Anterior cingulate cortex (tissue), 58 donors: Measurements from ENCODE around the gene OR1D2.
"Not testable (repeated sequence)": the region's sequence is repeated elsewhere in the genome, so short reads cannot be mapped to it uniquely, and the experiment has no call there.

Source experiments
- DNase-seq, 58 donors: peaks; one replicate each; lab custom pipeline; 2025; lab: John Stamatoyannopoulos, UW

Gene OR1D2, protein sequence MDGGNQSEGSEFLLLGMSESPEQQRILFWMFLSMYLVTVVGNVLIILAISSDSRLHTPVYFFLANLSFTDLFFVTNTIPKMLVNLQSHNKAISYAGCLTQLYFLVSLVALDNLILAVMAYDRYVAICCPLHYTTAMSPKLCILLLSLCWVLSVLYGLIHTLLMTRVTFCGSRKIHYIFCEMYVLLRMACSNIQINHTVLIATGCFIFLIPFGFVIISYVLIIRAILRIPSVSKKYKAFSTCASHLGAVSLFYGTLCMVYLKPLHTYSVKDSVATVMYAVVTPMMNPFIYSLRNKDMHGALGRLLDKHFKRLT

DNA sequence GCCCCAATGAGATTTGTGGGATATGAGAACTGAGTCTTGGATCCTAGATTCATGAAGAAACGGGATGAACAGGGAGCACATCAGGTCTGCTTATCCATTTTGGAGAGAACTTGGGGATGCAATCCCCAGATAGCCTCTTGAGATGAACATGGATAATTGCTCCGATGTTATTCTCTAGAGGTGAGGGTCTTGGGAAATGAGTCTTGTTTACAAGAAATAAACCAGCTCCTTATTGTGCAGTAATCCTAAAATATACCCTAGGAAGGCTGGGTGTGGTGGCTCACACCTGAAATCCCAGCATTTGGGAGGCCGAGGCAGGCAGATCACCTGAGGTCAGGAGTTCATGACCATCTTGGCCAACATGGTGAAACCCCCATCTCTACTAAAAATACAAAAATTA is at the start of gene OR1D2:
Gene OR1D2, minus strand, starts transcription at position 101 of the 400 bp plus-strand sequence. CDS start 11,426 bp downstream, outside the sequence.
- DNase-seq, result no peak

DNA sequence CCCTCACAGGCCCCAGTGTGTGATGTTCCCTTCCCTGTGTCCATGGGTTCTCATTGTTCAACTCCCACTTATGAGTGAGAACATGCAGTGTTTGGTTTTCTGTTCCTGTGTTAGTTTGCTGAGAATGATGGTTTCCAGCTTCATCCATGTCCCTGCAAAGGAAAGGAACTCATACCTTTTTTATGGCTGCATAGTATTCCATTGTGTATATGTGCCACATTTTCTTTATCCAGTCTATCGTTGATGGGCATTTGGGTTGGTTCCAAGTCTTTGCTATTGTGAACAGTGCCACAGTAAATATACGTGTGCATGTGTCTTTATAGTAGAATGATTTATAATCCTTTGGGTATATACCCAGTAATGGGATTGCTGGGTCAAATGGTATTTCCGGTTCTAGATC is 33.3 kb upstream of the OR1D2 start:
- not testable (repeated sequence) for DNase-seq

DNA sequence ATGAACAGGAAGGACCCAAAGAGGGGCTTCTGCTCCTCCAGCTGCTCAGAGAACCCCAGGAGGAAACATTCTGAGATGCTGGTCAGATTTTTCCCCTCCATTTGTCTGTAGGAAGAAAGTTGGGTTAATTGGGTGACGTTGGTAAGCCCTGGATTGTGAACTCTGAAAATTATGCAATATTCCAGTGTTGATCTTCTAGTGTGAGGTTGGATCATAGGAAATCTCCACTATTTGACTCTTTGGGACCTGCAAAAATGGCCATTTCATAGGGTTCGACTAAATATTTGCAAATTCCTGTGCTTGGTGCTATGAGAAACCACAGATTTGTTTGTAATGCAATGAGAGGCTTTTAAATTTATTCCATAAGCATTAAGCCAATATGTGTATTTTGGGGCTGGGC is 23.2 kb upstream of the OR1D2 start, which contains the start of gene OR1G1:
Gene OR1G1, minus strand, starts transcription at position 101 of the 400 bp plus-strand sequence. Its CDS starts 0 bp downstream, at position 101.
- no peak for DNase-seq

DNA sequence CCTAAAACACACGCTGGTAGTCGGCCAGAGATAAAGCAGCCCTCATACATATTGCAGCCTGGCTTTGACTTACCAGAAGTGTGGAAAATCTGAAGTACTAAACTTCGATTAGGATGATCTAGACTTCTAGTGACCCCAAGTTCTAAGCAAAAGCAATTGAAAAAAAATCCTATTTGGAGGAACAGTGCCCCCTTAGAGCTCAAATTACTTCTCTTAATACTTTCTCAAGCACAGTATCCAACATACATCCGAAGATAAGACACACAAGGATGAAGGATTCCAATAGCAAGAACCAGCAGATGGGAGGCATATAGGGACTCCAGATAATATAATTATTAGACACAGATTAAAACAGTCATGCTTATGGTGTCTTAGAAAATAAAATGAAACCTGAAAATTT is 30.4 kb downstream of the OR1D2 start:
- DNase-seq, result not testable (repeated sequence)

DNA sequence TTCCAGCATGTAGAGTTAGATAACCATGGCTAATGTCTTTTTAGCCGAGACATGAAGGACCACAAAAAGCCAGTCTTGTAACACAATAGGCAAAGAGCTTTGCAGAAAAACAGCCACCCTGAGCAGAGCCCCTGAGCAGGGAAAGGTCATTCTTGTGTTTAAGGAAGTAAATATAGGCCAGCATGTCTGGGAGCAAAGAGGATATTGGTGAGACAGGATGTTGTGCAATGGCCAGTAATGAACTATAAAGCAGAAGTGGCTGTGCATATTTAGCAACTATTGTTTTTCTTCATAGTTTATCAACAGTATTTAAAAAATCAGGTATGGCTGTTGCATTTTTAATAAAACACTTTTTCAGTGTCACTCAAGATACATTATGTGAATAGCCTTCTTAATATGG is 39.0 kb downstream of the OR1D2 start:
- peak in 3 of 58 donors; percentile 2 to 17 (median 11) for DNase-seq

DNA sequence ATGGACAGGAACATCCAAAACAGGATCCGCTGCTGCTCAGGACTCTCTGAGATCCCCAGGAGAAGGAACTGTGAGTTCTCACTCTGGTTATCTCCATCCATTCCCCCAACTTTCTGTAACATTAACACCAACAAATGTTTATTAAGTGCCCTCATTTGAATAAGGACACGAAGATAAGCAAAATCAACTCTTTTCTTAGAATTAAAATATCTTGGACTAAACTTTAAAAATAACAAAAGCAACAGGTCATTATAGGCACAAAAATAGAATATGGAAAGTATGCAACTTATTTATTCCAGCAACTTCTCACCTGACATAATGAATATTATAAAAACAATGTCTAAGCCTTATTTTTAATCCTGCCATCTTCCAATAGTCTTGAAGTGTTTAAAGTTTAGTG is 40.7 kb downstream of the OR1D2 start, which contains the start of gene OR1D5:
Gene OR1D5, minus strand, starts transcription at position 101 of the 400 bp plus-strand sequence. Its CDS starts 0 bp downstream, at position 101.
- not testable (repeated sequence) for DNase-seq

DNA sequence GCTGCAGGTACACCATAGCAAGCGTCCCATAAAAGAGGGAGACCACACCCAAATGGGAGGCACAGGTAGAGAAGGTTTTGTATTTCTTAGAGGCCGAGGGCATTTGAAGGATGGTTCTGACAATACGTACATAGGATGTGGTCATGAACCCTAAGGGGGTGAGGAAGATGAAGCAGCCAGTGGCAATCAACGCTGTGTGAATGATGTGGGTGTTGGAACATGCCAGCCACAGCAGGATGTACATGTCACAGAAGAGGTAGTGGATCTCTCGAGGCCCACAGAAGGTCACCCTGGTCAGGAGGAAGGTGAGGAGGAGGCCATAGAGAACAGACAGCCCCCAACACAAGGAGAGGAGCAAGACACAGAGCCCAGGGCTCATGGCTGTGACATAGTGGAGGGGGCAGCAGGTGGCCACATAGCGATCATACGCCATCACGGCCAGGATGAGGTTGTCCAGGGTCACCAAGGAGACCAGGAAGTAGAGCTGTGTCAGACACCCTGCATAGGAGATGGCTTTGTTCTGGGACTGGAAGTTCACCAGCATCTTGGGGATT is 41.3 kb downstream of the OR1D2 start:
- DNase-seq, result not testable (repeated sequence)

DNA sequence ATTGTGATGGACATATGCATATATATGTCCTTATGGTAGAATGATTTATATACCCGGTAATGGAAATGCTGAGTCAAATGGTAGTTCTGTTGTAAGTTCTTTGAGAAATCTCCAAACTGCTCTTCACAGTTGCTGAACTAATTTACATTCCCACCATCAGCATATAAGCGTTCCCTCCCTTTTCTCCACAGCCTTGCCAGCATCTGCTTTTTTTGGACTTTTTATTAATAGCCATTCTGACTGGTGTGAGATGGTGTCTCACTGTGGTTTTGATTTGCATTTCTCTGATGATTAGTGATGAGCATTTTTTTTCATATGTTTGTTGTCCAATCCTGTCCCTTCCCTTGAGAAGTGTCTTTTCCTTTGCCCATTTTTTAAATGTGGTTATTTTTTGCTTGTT is 49.4 kb downstream of the OR1D2 start:
- not testable (repeated sequence) for DNase-seq

DNA sequence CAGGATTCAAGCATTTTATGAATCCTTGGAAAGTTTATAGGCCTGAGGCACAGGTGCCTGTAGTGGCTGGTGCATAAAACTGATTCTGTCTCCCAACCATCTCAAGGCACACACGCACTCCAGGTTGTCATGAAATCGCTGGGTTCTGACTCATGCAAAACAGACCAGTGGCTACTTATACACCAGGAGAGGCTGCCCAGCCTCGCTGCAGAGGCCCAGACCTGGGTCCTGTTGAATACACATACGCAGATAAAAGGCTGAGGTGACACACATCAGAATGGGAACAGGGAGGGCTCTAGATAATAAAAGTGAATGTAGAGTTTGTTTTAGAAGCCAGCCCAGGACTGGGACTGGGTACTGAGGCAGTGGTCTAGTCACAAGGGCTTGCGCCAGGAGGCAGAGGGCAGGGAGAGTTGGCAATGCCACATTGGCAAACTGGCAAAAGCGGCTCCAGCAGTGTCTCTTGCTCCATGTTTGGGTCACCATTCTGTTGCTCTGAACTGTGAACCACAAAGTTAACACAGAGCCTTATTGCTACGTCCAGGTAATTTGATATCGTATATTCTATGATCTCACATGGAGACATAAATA is 54.4 kb downstream of the OR1D2 start:
- DNase-seq, result no peak

DNA sequence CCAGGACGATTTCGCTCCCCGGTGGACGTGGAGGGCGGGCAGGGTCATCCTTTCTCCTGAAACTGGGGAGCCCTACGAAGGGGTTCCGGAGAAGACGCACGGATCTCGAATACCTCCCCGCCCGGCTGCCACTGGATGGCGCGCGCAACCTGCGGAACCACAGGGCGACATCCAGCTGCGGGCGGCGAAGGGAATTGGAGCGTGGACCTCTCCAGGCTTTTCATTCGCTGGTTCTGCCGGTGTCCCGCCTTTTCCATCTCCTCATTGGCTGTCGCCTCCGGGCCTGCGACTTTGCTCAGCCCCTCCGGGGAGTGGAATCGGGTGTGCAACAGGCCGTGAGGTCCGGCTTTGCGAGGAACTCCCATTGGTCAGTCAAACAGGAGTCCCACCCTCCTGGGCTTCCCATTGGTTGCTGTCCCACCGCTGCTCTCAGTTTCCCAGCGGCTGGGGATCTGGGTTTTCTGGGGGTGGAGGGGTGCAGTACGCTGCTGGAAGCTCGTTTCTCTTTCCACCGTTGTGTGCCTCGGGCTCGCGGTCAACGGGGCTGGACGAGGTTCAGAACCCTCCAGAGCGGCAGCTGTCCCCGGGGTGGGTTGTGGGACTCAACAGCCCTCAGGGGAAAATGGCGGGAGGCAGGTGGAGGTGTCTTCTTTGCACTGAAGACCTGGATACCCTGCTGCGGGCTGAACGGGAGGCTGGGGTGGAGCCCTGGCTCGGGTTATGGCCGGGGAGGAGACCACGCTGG is 55.3 kb downstream of the OR1D2 start:
- peak; percentile 83 to 100 (median 98) for DNase-seq

DNA sequence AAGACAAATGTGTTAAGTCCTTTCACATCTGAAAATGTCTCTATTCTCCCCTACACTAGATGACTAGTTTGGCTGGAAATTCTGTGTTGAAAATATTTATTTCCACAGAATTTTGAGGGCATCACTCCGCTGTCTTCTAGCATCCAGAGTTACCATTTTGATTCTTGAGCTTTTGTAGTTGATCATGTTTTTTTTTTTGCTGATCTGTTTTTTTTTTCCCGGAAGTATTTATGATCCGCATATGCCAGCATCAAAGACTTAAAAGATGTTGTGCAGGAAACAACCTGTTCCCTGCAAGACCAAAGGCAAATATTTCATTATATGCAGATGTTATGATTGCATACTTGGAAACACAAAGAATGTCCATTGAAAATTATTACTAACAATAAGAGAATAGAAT is 57.5 kb downstream of the OR1D2 start:
- no peak for DNase-seq

DNA sequence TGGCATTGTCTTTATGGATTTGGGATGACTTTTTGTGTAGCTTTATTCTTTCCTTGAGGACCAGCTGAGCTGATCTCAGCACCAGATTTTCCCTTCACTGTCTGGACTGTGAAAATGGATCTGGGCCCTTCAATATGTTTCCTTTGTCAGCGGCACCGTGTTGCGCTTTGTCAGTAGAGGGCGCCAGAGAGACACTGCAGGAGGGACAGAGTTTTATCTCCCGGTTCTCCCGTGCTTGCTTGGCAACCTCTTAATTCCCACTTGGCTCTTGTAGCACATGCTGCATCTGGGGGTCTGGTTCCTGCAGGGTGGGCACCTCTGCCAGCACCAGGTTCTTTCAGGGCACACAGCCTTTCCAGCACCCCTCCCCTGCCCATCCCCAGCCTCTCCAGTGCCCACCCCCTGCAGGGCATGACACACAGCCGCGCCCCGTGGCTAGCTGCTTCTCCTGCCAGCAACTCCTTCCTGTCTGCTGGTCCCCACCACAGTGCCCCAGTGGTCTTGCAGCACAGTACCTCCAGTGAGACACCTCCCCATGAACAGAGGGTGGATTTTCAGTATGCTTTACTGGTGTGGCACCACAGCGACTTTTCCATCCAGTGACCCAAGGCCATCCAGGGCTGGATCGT is 60.4 kb downstream of the OR1D2 start:
- no peak for DNase-seq

DNA sequence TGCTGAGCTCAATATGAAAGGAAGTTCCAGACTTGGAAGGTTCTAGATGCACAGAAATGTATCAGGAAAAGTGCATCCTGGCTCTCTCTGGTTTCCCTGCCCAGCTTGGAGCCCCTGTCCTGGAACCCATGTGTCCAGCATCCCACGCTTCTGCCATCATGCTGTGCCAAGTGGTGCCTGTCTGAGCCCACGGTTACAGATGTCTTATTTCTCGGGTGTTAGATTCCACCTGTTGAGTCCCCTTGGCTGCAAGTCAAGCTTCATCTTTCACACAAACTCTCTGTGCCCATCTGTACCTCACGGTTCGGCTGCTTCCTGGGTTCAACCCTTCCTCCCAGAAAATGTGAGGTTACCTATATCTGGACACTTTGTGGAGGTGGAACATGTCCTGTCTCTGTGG is 63.3 kb downstream of the OR1D2 start:
- peak in 9 of 58 donors; percentile 5 to 38 (median 12) for DNase-seq

DNA sequence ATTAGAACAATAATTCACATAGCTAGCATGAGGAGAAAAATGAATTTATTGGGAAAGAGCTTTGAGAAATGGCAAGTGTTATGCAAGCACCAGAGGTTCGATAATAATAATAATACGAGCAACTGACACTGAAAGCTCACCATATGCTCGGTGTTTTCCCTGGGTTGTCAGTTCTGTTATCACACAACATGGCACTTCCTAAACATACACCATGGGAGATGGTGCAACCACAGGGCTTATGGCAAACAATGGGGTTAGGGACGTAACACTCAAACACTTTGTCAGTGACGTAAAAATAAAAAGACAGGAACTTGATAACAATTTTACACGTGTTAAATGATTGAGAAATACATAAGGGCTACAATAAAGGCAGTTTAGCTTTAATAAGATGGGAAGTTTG is 64.5 kb downstream of the OR1D2 start:
- DNase-seq, result no peak

DNA sequence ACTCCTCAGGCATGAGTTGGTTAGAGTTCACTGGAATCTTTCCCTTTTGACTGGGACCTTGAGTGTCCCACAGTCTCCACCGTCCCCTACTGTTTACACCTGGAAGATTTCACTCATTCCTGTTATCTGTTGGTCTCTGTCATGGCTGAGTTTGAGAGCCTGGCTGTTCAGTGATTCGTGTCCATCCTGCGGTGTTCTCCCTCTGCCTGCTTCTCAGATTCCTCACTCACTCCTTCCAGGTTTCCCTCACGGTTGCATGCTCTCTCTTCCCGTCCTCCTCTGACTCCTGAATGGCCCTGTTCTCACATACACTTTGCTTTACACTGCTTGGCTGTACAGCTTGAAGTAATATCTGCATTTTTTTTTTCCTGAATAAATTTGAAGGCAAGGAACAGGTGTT is 65.3 kb downstream of the OR1D2 start:
- DNase-seq, result no peak
